ENCODE results near the gene FAM110D.

FAM110D gene

GRCh38 chr1:26164036-26164860 lies 5.4 kb downstream of the FAM110D start:
- DNase-seq, result peak; percentile 22 to 59

- DNase-seq, result no peak
Observed at GRCh38 chr1:26164861-26165842, 6.3 kb downstream of the FAM110D start.

- DNase-seq, result no peak
Observed at GRCh38 chr1:26166719-26167281, 7.9 kb downstream of the FAM110D start.

GRCh38 chr1:26168410-26169197 lies 9.7 kb downstream of the FAM110D start, which contains the start of gene C1orf232:
Gene C1orf232, minus strand, starts transcription at chr1:26168963. Its CDS starts 464 bp downstream, at chr1:26168499.
- no peak for DNase-seq

GRCh38 chr1:26169198-26169554 lies 10.3 kb downstream of the FAM110D start:
- no peak for DNase-seq

GRCh38 chr1:26169669-26170471 lies 11.0 kb downstream of the FAM110D start, which contains the start of gene ZNF593:
Gene ZNF593, plus strand, starts transcription at chr1:26169908. Its CDS starts 76 bp downstream, at chr1:26169984.
- DNase-seq, result peak; percentile 89 to 92

GRCh38 chr1:26170472-26170821 lies 11.6 kb downstream of the FAM110D start:
- no peak for DNase-seq

GRCh38 chr1:26171084-26172072 lies 12.5 kb downstream of the FAM110D start, which contains the start of gene ZNF593OS:
Gene ZNF593OS, minus strand, starts transcription at chr1:26171832. Its CDS starts 171 bp downstream, at chr1:26171661.
- no peak for DNase-seq

GRCh38 chr1:26175346-26175745 lies 16.5 kb downstream of the FAM110D start:
- DNase-seq, result no peak

GRCh38 chr1:26177182-26177684 lies 18.4 kb downstream of the FAM110D start, which contains the start of gene CNKSR1:
Gene CNKSR1, plus strand, starts transcription at chr1:26177491. Its CDS starts 57 bp downstream, at chr1:26177548.
- DNase-seq, result peak in 1 of 2 donors; percentile 30

GRCh38 chr1:26180010-26180506 lies 21.2 kb downstream of the FAM110D start:
- DNase-seq, result no peak

GRCh38 chr1:26181586-26182382 lies 22.9 kb downstream of the FAM110D start:
- no peak for DNase-seq

- DNase-seq, result no peak
Observed at GRCh38 chr1:26182383-26182696, 23.5 kb downstream of the FAM110D start.

- no peak for DNase-seq
Observed at GRCh38 chr1:26184086-26184485, 25.2 kb downstream of the FAM110D start.

- no peak for DNase-seq
Observed at GRCh38 chr1:26184883-26185282, 26.0 kb downstream of the FAM110D start.

GRCh38 chr1:26187882-26188281 lies 29.0 kb downstream of the FAM110D start:
- no peak for DNase-seq

- no peak for DNase-seq
Observed at GRCh38 chr1:26188477-26188876, 29.6 kb downstream of the FAM110D start.

GRCh38 chr1:26189331-26189730 lies 30.5 kb downstream of the FAM110D start:
- no peak for DNase-seq

All from CD4-positive, alpha-beta T cell treated with Interferon alpha-2 for 1 hour (primary cell).